HG02970 (cell line): ENCODE measurements around the gene MYCN.

ENCODE experiments used
- ATAC-seq: cut with Tn5 transposase; IDR thresholded peaks from one replicate; pipeline ENCODE4 v1.9.1; 2021; ENCODE audit warnings: mild to moderate bottlenecking, moderate library complexity, moderate number of reproducible peaks; ENCODE audit not compliant: unreplicated experiment, low FRiP score

The MYCN gene

GRCh38 chr2:15930589-15931318 lies 9.6 kb upstream of the MYCN start:
- ATAC-seq, result no peak

- no peak for ATAC-seq
Measured at GRCh38 chr2:15931319-15931890, 8.9 kb upstream of the MYCN start.

DNA sequence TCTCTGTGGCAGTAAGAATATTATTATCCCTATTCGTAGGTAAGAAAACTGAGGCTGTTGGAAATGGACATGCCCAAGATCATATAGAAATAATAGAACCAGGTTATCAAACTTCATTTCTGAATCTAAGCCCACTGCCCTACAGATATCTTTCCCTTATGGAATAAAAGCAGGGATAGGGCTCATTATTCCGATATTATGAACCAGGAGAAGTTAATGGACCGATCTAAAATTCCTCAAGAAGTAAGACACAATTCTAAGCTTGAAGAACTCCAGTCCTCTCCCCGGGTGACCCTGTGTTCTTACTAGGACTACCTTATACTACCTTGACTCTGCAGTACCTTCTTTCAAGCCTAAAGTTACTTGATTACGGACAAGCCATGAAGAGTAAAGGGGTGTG lies 8.4 kb upstream of the MYCN start:
- no peak for ATAC-seq

DNA sequence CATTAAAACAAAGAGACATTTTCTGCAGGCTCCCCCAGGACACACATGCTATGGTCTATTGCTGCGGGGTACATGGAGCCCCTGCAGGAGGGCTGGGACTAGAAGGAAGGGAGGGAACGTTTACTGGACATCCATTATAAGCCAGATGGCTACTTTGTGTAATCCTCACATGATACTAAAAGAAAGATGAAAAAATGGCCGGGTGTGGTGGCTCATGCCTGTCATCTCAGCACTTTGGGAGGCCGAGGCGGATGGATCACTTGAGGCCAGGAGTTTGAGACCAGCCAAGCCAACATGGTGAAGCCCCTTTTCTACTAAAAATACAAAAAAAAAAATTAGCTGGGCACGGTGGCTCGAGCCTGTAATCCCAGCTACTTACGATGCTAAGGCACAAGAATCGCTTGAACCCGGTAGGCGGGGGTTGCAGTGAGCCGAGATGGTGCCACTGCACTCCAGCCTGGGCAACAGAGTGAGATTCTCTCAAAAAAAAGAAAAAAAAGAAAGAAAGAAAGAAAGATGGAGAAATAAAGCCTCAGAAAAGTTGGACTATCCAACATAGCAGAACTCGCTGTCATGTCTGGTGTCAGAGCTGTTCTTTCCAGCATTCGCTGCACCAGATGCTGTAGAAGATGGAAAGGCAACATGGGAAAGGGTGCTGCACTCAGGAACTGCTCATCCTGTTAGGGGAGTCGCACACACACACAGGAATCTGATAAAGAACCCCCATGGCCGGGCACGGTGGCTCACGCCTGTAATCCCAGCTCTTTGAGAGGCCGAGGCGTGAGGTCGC lies 7.8 kb upstream of the MYCN start:
- ATAC-seq, result no peak

DNA sequence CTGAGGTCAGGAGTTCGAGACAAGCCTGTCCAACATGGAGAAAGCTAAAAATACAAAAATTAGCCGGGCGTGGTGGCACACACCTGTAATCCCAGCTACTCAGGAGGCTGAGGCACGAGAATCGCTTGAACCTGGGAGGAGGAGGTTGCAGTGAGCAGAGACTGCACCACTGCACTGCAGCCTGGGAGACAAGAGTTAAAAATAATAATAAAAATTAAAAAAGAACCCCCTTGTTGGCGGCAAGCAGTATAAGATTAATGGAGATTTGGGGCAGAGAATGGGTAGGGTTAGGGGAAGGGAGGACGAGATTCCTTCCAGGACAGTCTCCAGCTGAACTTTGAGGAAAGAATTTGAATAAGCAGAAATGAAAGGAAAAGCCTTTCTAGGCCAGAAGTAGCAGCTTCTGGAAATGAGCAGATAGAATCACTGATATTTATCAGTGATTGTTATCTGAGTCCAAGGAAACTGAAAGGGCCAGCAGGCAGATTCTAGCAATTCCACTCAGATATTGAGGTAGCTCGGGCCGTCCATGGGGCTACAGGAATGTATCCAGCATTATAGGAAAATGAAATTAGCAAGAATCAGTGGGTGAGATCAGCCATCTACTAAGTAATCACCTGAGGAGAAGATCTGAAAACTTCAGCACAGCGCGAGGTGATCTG lies 7.0 kb upstream of the MYCN start:
- no peak for ATAC-seq

DNA sequence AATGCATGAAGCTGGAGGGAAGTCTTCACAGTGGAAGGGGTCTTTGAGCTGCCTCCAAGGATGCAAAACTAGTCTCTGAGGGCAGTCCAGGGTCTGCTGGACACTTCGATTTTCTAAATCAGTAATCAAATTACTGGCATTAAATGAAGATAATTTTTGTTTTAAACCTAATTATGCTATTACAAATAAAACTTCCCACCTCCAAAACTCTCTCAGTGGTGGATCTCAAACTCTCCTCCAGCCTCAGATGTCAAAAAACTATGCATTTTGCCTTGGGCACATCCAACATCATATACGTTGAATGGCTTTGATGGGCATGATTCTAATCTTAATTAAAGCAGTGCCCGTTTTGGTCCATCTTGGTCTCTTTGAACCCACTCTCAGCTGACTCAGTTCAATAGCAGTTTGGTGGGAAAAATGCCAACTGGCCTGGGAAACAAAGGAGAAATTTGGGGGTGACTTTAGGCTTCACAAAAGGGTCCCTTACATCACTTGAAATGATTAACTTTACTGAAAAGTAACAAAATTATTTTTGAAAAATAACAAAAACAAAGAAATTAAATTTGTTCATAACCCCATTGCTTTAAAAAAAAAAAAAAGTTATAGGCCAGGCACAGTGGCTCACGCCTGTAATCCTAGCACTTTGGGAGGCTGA lies 5.9 kb upstream of the MYCN start:
- ATAC-seq, result no peak

- ATAC-seq, result no peak
Measured at GRCh38 chr2:15935189-15935588, 5.2 kb upstream of the MYCN start.

- ATAC-seq, result no peak
Measured at GRCh38 chr2:15935675-15936074, 4.7 kb upstream of the MYCN start.

DNA sequence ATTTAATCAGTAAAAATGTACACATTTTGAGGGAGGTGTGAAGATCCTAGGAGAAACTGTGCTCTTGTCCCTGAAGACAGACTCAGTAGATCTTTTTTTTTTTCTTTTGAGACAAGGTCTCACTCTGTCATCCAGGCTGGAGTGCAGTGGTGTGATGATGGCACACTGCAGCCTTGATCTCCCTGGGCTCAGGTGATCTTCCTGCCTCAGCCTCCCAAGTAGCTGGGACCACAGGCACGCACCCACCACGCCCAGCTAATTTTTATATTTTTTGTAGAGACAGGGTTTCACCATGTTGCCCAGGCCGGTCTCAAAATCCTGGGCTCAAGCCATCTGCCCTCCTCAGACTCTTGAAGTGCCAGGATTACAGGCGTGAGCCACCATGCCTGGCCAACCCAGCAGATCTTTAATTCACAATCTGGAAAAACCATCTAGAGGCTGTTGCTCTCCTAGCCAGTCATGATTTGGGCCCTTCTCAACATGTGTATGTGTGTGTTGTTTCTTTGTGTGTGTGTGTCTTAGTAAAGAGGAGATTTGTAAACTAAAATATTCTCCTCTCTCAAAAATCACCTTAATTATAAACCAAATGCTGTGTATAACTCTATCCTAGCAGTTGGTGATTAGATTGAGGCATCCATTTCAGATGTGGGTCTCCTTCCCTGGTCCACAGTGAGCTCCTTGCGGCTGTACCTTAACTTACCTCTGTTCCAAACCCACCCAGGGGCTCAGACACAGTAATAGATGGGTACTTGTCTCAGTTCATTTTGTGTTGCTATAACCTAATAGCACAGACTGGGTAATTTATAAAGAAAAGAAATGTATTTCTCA lies 3.9 kb upstream of the MYCN start:
- ATAC-seq, result no peak

GRCh38 chr2:15937105-15937881 lies 3.1 kb upstream of the MYCN start:
- ATAC-seq, result no peak

DNA sequence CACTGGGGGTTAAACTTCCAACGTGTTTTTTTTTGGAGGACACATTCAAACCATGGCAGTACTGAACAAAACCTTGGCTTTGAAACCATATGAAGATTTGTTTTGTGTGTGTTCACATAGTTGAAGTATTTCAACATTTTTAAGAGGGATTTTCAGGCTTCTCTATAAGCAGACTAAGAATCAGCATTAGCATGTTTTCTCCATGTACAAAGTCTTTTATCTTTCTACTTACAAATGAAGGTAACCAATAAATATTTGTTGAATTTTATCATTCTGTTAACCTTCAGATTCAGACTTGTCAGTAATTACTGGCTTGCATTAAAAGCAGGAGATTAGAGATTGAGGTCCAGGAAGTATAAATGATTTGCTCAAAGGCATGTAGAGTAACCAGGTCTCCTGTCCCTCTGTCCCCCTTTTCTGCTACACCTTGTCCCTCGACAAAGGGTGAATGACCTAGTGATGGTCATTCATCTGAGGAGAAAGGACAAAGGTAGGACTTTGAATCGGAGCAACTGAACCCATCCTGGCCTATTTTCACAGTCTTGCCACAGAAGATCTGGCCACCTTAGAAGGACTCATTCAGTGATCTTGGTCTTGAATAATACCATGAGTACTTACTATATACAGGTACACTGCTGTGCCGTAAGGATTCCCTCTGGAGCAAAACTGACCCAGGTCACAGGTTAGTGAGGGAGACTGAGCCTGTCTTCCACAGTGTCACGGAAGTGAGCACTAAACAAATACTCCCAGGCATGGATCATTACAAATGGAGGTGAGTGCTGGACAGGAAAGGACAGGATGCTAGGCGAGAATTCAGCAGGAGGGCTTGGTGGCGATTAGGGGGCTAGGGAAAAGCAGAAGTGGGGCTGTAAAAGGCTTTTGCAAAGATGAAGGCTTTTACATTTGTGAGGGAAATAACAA lies 2.2 kb upstream of the MYCN start:
- ATAC-seq, result no peak

GRCh38 chr2:15938803-15939555 lies 1.4 kb upstream of the MYCN start:
- no peak for ATAC-seq

- ATAC-seq, result no peak
Measured at GRCh38 chr2:15939556-15939853, 845 bp upstream of the MYCN start.

DNA sequence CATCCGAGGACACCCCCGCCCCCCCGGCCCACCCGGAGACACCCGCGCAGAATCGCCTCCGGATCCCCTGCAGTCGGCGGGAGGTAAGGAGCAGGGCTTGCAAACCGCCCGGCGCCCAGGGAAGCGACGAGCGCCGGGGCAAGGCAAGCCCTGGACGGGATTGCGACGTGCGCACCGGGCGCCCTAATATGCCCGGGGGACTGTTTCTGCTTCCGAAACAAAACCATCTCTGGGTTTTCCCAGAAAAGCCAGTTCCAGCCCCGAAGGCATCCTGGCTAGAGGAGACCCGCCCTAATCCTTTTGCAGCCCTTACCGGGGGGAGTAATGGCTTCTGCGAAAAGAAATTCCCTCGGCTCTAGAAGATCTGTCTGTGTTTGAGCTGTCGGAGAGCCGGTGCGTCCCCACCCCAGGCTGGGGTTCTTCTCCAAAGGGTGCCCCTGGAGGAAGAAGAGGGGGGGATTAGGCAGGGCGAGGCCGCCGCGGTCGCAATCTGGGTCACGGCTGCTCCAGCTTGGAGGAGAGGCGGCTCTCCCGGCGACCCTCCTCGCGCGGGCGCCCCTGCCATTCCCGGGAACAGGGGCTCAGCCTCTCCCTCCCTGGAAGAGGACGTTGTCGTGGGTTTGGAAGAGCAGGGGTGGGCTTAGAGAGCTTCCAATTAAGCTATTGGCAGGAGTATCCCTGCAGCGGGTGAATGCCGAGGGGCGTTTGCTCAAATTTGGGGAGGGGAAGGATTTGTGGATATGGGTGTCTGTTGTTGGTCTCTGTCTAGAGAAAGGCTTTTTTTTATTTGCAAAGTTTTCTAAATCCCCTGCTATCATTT lies 521 bp downstream of the MYCN start:
- ATAC-seq, result no peak

DNA sequence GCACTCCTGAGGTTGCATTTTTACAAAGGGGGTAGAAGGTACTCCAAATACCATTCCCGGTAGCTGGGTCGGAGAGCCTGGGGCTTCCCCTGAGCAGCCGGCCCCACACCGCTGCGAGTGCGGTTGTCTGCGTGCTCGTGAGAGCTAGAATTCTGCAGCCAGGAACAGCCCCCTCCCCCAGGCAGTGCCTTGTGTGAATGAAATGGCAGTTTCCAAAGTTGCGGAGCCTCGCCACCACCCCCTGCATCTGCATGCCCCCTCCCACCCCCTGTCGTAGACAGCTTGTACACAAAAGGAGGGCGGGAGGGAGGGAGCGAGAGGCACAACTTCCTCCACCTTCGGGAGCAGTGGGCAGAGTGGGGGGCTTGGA lies 1.1 kb downstream of the MYCN start:
- no peak for ATAC-seq

DNA sequence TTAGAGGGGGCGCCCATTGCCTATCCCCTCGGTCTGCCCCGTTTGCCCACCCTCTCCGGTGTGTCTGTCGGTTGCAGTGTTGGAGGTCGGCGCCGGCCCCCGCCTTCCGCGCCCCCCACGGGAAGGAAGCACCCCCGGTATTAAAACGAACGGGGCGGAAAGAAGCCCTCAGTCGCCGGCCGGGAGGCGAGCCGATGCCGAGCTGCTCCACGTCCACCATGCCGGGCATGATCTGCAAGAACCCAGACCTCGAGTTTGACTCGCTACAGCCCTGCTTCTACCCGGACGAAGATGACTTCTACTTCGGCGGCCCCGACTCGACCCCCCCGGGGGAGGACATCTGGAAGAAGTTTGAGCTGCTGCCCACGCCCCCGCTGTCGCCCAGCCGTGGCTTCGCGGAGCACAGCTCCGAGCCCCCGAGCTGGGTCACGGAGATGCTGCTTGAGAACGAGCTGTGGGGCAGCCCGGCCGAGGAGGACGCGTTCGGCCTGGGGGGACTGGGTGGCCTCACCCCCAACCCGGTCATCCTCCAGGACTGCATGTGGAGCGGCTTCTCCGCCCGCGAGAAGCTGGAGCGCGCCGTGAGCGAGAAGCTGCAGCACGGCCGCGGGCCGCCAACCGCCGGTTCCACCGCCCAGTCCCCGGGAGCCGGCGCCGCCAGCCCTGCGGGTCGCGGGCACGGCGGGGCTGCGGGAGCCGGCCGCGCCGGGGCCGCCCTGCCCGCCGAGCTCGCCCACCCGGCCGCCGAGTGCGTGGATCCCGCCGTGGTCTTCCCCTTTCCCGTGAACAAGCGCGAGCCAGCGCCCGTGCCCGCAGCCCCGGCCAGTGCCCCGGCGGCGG lies 1.7 kb downstream of the MYCN start:
- no peak for ATAC-seq
